GM19193 (cell line): ENCODE measurements around the gene NADSYN1.

Source experiments
- POLR2A ChIP-seq: IDR thresholded peaks from 4 replicates; pipeline ENCODE4 v1.6.1; 2011; ENCODE audit not compliant: insufficient read depth, insufficient read length; ENCODE audit errors: extremely low read depth

Gene NADSYN1

GRCh38 chr11:71428861-71429435 is 24.1 kb upstream of the NADSYN1 start:
- no peak for TF ChIP-seq POLR2A

- no peak for TF ChIP-seq POLR2A
Observed at GRCh38 chr11:71429701-71430100, 23.3 kb upstream of the NADSYN1 start.

GRCh38 chr11:71430166-71430565 is 22.8 kb upstream of the NADSYN1 start:
- no peak for TF ChIP-seq POLR2A

- TF ChIP-seq POLR2A, result no peak
Observed at GRCh38 chr11:71431271-71431670, 21.7 kb upstream of the NADSYN1 start.

- TF ChIP-seq POLR2A, result no peak
Observed at GRCh38 chr11:71432761-71433647, 20.0 kb upstream of the NADSYN1 start.

- TF ChIP-seq POLR2A, result no peak
Observed at GRCh38 chr11:71433648-71434450, 19.2 kb upstream of the NADSYN1 start.

- no peak for TF ChIP-seq POLR2A
Observed at GRCh38 chr11:71434576-71435130, 18.4 kb upstream of the NADSYN1 start.

GRCh38 chr11:71435278-71435951 is 17.6 kb upstream of the NADSYN1 start:
- no peak for TF ChIP-seq POLR2A

- TF ChIP-seq POLR2A, result no peak
Observed at GRCh38 chr11:71436861-71437260, 16.1 kb upstream of the NADSYN1 start.

GRCh38 chr11:71437399-71437798 is 15.6 kb upstream of the NADSYN1 start:
- TF ChIP-seq POLR2A, result no peak

GRCh38 chr11:71437879-71438278 is 15.1 kb upstream of the NADSYN1 start:
- no peak for TF ChIP-seq POLR2A

GRCh38 chr11:71438650-71439049 is 14.4 kb upstream of the NADSYN1 start:
- TF ChIP-seq POLR2A, result no peak

GRCh38 chr11:71440021-71440755 is 12.8 kb upstream of the NADSYN1 start:
- no peak for TF ChIP-seq POLR2A

GRCh38 chr11:71441251-71441650 is 11.8 kb upstream of the NADSYN1 start:
- no peak for TF ChIP-seq POLR2A
